Measurements from ENCODE around the gene XCR1. TPM values are rescaled to one million over a fixed set of nuclear protein-coding genes. Genes with fewer than 3 reads are reported as not detected.

The XCR1 gene
- total and polyA plus RNA-seq, 2 of the 8 experiments (the other 6 are each of a cell fraction or from before 2014, with no cell fraction given) = 0.53 TPM; not detected in 1

GRCh38 chr3:46059432-46059831 is 32.1 kb upstream of the XCR1 start (continued):
- TF ChIP-seq TCF12 (IDR thresholded peaks at IDR 0.05; ENCODE audit: low read depth, low read length) (no peak), TBP (IDR thresholded peaks at IDR 0.05; ENCODE audit: low read depth, low read length) (no peak), POU5F1 (IDR thresholded peaks at IDR 0.05; ENCODE audit: low read depth, low read length) (no peak), YY1 (IDR thresholded peaks at IDR 0.05; ENCODE audit: low read depth, low read length) (no peak), TEAD4 (IDR thresholded peaks at IDR 0.05; ENCODE audit: low read depth, low read length) (no peak), PHF8 (conservative IDR thresholded peaks at IDR 0.05; ENCODE audit: low read depth, low read length) (no peak), MAX (IDR thresholded peaks at IDR 0.05) (no peak), JUN (IDR thresholded peaks at IDR 0.05; ENCODE audit: low read depth, low read length) (no peak)

Data from H1 (cell line).